Measurements from ENCODE around the gene CCDC85C.

Gene CCDC85C

GRCh38 chr14:99605299-99605961 is 1.4 kb upstream of the CCDC85C start:
- DNase-seq (ENCODE audit: low read depth, low spot score) = peak; percentile 44

- DNase-seq (ENCODE audit: low read depth, low spot score) = no peak
Measured at GRCh38 chr14:99604766-99605298, 825 bp upstream of the CCDC85C start.

GRCh38 chr14:99604278-99604765 is 315 bp upstream of the CCDC85C start:
- DNase-seq (ENCODE audit: low read depth, low spot score) = peak; percentile 84

- DNase-seq (ENCODE audit: low read depth, low spot score) = no peak
Measured at GRCh38 chr14:99602788-99603415, 1.1 kb downstream of the CCDC85C start.

- no peak for DNase-seq (ENCODE audit: low read depth, low spot score)
Measured at GRCh38 chr14:99602054-99602787, 1.8 kb downstream of the CCDC85C start.

GRCh38 chr14:99601361-99601831 is 2.6 kb downstream of the CCDC85C start:
- DNase-seq (ENCODE audit: low read depth, low spot score) = no peak

GRCh38 chr14:99600232-99600888 is 3.6 kb downstream of the CCDC85C start:
- no peak for DNase-seq (ENCODE audit: low read depth, low spot score)

- DNase-seq (ENCODE audit: low read depth, low spot score) = no peak
Measured at GRCh38 chr14:99599393-99599792, 4.6 kb downstream of the CCDC85C start.

GRCh38 chr14:99598774-99599173 is 5.2 kb downstream of the CCDC85C start:
- no peak for DNase-seq (ENCODE audit: low read depth, low spot score)

- no peak for DNase-seq (ENCODE audit: low read depth, low spot score)
Measured at GRCh38 chr14:99597911-99598600, 6.0 kb downstream of the CCDC85C start.

- DNase-seq (ENCODE audit: low read depth, low spot score) = no peak
Measured at GRCh38 chr14:99596772-99597171, 7.2 kb downstream of the CCDC85C start.

GRCh38 chr14:99596071-99596627 is 7.9 kb downstream of the CCDC85C start:
- no peak for DNase-seq (ENCODE audit: low read depth, low spot score)

GRCh38 chr14:99595524-99595923 is 8.5 kb downstream of the CCDC85C start:
- DNase-seq (ENCODE audit: low read depth, low spot score) = no peak

- DNase-seq (ENCODE audit: low read depth, low spot score) = no peak
Measured at GRCh38 chr14:99595034-99595433, 9.0 kb downstream of the CCDC85C start.

- no peak for DNase-seq (ENCODE audit: low read depth, low spot score)
Measured at GRCh38 chr14:99593971-99594841, 9.8 kb downstream of the CCDC85C start.

GRCh38 chr14:99592933-99593753 is 10.9 kb downstream of the CCDC85C start:
- DNase-seq (ENCODE audit: low read depth, low spot score) = no peak

- no peak for DNase-seq (ENCODE audit: low read depth, low spot score)
Measured at GRCh38 chr14:99592394-99592793, 11.6 kb downstream of the CCDC85C start.

- DNase-seq (ENCODE audit: low read depth, low spot score) = no peak
Measured at GRCh38 chr14:99590746-99591555, 13.1 kb downstream of the CCDC85C start.
